ENCODE results near the gene E2F2.

The E2F2 gene

DNA sequence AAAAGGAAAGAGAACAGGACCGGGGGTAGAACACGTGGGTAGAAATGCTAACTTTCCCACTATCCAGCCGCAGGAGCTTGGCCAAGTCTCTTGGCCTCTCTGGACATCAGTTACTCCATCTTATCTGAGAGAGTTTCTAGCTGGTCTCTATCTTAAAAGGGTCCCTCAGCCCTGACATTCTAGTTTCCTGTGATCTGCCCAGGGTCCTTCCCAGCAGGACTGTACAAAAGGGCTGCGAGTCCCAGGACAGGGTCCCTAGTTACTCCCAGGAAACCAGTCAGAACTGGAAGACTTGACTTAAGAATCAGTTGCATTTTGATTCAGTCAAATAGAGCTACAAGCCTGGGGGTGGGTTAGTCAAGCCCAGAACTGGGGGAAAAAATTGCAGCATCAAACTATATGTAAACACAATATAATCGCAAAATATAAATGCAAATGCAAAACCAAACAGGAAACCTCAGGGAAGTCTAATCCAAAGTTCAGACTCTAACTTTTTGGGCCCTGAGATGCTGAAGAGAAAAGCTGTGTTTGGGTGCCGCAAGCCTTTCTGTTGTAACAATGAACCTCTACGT is 49.9 kb downstream of the E2F2 start:
- DNase-seq = no peak

GRCh38 chr1:23480187-23481025 is 50.6 kb downstream of the E2F2 start:
- DNase-seq = no peak

- no peak for DNase-seq
These were observed 51.4 kb downstream of the E2F2 start for GRCh38 chr1:23479666-23479941.

GRCh38 chr1:23478896-23479665 is 52.0 kb downstream of the E2F2 start:
- DNase-seq = no peak

DNA sequence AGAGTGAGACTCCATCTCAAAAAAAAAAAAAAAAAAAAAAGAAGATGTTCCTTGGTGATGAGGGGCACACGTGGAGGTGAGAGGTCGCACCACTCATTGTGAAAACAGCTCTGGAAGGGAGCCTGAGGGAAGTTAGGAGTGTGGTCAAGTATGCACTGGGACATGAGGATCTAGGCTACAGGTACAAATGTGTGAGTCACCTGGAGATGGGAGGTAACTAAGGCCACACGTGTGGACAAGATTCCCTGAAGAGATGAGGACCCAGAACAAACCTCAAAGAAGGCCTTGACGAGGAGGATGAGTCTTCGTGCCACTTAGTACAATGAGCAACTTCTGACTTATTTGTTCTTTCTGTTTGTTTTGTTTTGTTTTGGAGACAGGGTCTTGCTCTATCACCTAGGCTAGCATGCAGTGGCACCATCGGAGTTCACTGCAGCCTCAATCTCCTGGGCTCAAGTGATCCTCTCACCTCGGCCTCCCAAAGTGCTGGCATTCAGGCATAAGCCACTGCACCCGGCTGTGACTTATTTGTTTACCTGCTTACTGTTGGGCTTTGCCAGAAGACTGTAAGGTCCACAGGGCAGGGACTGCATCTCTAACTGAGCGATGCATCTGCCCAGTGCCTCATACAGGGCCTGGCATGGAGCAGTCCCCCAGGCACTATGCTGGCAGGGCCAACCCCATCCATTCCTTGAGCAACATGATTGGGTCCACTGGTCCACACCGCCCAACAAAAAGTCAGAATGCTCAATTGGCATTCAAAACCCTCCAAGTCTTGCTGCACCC is 53.5 kb downstream of the E2F2 start:
- DNase-seq = no peak

DNA sequence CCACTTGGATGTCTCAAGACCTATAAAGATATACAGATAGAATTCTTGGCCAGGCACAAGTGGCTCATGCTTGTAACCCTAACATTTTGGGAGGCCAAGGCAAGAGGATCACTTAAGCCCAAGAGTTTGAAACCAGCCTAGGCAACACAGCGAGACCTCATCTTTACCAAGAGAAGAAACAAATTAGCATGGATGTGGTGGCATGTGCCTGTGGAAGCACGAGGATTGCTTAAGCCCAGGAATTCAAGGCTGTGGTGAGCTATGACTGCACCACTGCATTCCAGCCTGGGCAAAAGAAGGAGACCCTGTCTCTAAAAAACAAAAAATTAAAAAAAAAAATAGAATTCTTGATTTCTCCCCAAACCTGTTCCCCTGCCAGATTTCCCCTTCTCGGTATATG is 55.4 kb downstream of the E2F2 start:
- DNase-seq = no peak

DNA sequence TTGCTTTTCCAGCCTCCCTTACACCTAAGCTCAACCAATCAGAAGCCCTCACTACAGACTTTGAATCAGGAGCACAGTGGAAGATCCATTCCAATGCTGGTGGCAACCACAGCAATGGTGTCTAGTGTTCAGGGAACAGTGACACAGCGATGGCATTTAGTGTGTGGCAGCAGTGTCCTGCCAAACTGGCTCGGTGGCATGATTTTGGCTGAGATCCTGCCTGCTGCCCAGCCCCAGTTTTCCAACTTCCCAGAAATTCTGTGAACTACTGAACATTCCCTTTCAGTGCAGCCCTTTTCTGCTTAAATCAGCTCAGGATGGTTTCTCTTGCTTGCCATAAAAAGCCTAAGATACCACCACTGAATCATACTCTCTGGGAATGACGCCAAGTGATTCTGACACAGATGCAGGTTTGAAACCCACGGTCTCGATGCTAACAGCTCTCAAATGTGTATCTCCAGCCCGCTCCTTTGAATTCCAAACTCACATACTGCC is 55.9 kb downstream of the E2F2 start:
- no peak for DNase-seq

- no peak for DNase-seq
These were observed 57.8 kb downstream of the E2F2 start for GRCh38 chr1:23473037-23473800.

- DNase-seq = no peak
These were observed 58.5 kb downstream of the E2F2 start for GRCh38 chr1:23472351-23473036.

GRCh38 chr1:23471473-23472075 is 59.5 kb downstream of the E2F2 start:
- no peak for DNase-seq

GRCh38 chr1:23470282-23471070 is 60.6 kb downstream of the E2F2 start:
- DNase-seq = no peak

- DNase-seq = no peak
These were observed 61.6 kb downstream of the E2F2 start for GRCh38 chr1:23469372-23469982.

- DNase-seq = no peak
These were observed 64.5 kb downstream of the E2F2 start for GRCh38 chr1:23466423-23466989.

- no peak for DNase-seq
These were observed 67.7 kb downstream of the E2F2 start for GRCh38 chr1:23463286-23463685.

DNA sequence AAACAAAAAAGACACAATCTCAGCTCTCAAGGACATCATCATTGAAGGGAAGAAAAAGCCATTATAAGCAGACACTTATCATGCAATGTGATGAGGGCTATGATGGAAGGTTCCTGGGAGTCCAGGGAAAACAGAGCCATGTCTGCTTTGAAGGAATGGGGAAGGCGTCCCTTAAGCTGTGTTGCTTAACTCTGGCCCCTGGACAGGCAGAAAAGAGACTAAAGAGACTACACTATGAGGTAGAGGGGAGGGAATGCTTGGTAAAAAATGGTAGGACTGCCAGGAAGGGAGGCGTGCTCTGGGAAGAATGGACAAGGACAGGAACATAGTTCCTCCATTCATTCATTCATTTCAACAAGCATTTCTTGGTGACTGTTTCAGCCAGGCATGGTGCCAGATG is 68.3 kb downstream of the E2F2 start:
- DNase-seq = no peak

GRCh38 chr1:23461050-23461449 is 70.0 kb downstream of the E2F2 start:
- DNase-seq = no peak

GRCh38 chr1:23460519-23460918 is 70.5 kb downstream of the E2F2 start:
- DNase-seq = no peak

GRCh38 chr1:23459338-23459757 is 71.7 kb downstream of the E2F2 start:
- DNase-seq = no peak

Measured in NCI-H1436 (cell line).